Activated T-helper 1 cell treated with Interleukin-2 at 50 U/mL for 16 hours (primary cell): ENCODE measurements around the gene PJVK.
A peak's percentile ranks its signal among the peaks of the same experiment; 100 is the strongest.
"Not testable (repeated sequence)": the region's sequence is repeated elsewhere in the genome, so short reads cannot be mapped to it uniquely, and the experiment has no call there.

ENCODE experiments used
- DNase-seq: peaks from one replicate; pipeline ENCODE4 v3.0.0-alpha.2; 2020; ENCODE audit warnings: low read depth

PJVK gene, protein sequence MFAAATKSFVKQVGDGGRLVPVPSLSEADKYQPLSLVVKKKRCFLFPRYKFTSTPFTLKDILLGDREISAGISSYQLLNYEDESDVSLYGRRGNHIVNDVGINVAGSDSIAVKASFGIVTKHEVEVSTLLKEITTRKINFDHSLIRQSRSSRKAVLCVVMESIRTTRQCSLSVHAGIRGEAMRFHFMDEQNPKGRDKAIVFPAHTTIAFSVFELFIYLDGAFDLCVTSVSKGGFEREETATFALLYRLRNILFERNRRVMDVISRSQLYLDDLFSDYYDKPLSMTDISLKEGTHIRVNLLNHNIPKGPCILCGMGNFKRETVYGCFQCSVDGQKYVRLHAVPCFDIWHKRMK

DNA sequence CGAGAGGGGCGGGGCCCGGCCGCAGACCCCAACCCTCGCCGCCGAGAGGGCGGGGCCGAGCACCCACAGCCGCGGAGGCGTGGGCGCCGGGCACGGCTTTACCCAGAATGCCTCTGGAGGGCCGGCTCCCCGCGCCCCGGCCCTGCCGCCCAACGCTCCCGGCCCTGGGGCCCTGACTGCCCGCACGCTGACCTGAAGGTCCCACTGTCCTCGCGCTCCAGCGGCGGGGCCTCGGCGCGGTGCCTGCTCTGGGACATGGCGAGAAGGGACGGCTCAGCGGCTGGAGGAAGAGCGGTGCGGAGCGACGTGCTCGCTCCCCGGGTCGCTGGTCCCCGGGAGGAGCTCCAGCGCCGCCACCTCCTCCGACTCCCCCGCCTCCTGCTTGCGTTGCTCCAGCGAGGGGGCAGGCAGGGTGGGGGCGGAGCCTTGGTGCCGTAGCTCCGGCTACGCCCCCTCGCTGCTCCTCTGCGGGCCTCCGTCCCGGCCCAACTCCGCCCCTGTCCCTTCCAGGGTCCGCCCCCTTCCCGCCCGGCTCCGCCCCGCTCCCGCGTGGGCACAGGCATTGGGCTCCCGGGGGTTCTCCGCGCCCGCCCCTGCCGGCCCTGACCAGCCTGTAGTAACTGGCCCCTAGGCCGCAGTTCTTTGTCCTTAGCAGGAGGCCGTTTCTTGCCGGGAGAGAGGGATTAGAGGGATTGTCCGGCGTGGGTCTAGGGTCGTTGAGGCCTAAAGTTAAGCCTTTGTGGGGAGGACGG is at the start of gene PJVK, which contains the start of gene PRKRA:
PJVK (plus strand) TSS at position 605 of the 752 bp plus-strand sequence. CDS start 2,032 bp downstream, outside the sequence.
PRKRA (minus strand) TSS at position 402 of the 752 bp plus-strand sequence; CDS start at position 257, 145 bp downstream.
- peak; percentile 91 for DNase-seq

DNA sequence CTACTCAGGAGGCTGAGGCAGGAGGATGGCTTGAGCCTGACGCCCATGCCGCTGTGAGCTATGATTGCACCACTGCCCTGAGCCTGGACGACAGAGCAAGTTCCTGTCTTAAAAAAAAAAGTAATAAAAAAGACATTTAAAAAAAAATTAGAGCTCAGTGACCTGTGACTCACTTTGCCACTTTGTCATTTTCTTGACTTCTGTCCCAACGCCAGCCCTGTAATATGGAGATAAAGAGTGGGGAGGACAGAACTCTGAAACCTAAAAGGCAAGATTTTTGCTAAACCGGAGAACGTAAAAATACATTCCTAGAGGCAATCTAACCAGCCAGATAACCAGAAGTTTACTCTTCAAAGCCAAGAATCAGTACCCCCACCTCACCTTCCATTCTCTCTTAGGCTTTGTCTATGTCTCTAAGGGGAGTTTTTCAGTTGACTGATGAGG is 49.2 kb upstream of the PJVK start:
- DNase-seq = no peak

DNA sequence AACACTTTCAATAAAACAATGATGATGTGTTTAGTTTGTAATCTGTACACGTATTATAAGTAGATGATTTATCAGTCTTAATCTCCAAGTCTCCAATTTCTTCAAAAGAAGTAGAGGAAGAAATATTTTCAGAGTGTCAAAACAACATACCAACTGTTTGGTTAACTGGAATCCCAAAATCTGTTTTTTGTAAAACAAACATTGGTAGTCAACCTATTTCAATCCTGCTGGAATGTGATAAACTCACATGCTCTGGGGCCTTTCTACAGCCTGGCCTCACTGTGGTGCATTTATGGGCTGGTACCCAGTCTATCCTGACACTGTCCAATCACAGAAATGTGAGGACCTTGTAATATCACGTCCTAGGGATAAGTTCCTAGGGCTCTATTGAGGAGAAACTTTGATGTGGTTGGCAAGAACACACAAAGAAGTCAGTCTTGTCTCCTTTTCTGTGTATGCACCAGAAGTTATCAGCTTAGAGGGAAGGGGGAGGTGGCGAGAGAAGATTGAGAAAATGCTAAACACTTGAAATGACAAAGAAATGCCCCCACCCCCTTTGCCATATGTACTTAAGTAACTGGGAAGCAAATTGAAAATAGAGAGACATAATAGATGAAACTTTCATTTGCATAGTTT is 47.4 kb upstream of the PJVK start:
- no peak for DNase-seq

DNA sequence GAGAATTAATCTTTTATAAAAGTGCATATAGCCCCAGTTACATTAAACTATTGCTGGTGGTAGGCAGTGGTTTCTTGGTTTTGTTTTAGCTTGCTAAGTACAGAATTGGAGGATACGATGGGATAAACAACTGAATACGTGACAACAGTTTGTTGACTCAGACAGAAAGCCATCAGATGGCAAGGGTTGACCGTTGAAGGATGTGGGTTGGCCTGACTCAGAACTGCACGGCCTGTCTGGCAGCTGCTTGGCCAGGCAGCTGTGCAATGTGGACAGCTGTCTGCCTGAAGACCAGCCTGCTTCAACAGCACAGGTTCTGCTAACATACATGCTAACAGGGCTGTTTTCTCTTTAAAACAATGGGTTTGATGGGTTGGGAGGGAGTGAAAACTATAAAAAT is 46.8 kb upstream of the PJVK start:
- no peak for DNase-seq

DNA sequence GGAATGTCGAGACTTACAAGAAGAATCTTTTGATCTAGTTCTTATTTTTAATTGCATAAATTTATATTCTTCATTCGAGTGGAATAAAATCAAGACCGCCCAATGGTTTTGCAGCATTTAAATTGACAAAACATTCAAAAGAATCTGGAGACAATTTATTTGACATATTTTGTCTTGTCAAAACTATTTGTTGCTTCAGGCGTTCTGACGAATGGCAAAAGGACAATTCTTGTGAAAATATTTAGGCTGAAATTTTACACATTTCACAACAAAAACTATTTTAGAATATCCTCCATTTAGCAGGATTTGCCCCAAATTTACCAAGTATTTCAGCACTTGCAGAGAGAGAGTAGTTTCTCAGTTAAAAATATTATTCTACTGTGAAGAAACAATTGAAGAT is 41.9 kb upstream of the PJVK start:
- DNase-seq = no peak

DNA sequence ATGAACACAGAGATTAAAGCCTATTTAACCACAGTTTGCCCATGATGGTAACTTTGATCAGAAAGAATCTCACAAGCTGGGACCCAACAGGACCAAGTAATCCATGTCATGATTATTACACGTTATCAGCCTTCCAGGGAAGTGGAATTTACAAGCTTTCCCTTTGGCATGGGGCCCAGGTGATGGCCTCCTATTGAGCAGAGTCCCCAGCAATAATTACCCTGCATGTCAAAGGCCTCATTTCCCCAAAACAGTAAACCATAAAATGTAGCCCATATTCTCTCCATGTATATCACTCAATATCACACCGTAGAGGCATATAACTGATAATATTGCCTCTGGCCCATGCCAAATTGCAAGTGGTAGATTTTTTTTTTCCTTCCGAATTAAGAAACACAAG is 39.1 kb upstream of the PJVK start:
- no peak for DNase-seq

DNA sequence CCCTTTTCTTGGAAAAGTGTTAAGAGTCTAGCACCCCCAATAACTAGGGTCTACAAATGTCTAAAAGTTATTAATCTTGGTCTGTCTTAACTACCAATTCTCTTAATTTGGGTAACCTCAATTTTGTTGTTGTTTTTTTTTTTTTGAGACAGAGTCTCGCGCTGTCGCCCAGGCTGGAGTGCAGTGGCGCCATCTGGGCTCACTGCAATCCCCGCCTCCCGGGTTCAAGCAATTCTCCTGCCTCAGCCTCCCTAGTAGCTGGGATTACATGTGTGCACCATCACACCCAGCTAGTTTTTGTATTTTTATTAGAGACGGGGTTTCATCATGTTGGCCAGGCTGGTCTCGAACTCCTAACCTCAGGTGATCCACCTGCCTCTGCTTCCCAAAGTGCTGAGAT is 38.7 kb upstream of the PJVK start:
- DNase-seq = not testable (repeated sequence)

DNA sequence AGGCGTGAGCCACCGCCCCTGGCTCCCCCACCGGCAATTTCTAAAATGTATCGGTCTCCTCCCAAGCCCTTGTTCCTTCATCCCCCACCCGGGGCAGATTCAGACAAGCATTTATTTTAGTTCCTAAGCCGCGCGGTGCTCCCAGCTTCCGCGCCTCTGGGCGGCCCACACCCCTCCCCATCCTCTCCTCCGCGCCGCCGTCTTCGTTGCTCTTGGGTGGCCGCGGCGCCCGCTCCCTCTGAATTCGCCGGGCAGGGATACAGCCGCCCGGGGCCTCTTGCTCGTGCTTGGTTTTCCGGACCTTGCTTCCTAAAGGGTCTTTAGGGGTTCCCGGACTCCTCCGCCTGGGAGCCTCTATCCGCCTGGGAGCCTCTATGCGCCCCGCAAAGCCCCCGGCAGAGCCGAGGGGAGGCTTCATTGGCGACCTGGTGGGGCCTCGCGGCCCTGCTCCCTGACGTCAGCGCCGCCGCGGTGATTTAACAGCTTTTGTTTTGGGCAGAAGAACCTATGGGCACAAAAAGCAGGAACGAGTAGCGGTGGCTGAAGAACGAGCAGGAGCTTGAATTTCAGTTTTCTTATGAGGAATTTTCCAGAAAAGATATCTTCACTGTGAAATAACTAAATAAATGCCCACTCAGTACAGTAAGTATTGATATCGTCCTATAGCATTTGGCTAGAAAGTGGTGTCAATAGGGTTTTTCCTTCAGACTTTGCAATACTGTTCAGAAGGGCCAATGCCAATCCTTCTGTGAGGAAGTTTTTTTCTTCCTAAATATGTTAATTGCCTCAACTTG is 37.5 kb upstream of the PJVK start:
- peak; percentile 45 for DNase-seq

DNA sequence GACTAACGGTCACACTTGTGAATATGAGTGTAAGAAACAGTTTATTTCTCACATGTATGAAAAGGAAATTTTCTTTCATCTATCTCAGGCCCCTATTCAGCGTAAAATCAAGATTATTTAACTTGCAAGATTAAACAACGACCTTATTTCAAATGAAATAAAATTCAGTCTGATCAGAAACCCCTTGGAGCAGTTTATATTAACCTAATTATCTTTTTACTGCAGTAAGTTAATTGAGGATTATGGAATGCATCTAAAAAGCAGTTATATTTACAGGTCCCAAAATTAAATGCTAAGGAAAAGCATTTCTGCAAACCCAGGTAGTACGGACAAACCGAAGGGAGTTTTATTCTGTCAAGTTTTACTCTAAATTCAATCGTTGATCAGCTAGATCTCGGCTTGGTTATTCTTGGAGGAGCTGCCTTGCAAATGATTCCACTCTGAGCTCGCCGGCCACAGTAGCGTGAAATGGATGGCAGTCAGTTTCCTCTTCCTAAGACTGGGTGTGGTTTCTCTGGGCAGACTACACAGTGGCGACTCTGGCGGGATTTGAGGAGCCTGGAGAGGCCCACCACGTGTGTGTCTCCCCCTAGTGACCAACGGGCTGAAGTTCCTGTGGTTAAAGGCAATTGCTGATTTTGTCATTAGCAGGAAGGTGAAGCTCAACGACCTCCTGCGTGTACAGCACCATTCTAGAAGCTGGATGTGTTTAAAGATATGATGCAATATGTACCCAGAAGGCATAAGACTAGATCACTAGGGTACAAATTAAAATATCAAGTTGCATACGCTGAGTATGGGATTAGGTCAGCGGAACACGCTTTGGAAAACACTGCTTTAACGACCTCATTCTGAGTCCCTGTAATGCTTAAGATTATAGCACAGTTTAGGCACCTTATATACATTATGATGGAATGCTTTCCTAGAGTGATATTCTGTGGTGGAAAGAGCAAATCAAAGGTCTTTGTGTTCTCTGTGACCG is 36.6 kb upstream of the PJVK start:
- peak; percentile 47 for DNase-seq

DNA sequence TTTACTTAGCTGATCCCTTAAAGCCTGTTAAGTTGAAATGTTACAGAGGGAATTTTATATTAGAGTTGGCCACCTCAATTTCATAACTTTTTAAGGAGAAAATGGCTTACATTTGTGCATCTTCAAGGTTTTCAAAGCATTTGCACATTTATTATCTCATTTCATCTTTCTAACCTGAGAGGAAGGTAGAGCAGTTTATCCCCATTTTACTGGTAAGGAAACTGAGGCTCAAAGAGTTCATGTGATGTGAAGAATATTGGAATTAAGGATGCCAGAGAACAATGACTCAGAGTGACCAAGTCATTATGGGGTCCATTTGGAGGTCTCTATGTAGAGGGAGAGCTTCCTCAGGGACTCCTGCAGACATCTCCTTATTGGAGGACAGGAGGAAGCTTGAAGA is 35.2 kb upstream of the PJVK start:
- DNase-seq = no peak

DNA sequence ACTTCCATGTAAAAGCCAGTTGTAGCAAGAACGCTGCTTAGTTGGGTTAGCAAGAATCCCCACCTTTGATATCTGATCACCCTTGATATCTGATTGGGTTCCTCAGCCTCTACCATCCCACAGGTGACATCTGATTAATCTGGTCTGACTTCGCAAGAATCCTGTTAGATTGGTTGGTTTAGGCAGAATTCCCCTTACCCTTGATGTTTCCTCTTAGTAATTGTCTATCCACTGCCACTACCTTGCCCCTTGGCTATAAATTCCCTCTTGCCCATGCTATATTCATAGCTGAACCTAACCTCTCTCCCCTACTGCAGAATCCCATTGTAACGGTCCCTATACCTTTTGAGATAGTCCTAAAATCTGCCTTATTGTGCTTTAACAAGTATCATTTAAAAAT is 33.3 kb upstream of the PJVK start:
- no peak for DNase-seq

DNA sequence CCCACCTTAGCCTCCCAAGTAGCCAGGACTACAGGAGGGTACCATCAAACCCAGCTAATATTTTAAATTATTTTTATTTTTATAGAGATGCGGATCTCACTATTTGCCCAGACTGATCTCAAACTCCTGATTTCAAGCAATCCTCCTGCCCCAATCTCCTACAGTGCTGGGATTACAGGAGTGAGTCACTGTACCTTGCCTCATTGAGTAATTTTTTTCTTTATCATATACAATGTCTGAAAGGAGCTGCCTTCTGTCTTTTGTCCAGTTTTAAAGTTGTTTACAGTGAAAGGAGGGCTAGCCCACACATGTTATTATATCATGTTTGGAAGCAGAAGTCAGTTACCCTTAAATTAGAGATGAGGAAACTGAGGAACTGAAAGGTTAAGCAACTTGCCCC is 32.8 kb upstream of the PJVK start:
- no peak for DNase-seq

DNA sequence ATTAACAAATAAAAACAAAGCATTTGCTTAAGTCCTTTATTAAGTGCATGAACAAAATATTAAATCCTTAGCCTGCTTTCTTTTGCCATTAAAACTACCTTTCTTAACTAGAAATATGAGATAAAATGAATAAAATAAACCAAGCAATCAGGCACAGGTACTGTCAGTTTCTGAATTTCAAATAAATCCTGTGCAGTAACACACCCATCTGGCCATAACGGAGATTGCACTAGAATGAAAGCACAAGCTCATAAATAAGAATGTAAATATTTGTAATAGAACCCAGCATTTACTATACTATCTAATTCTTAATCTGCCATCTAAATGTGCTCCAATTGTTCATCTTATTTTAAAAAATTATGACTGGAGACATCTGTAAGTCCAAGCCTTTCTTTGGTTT is 32.1 kb upstream of the PJVK start:
- DNase-seq = no peak

DNA sequence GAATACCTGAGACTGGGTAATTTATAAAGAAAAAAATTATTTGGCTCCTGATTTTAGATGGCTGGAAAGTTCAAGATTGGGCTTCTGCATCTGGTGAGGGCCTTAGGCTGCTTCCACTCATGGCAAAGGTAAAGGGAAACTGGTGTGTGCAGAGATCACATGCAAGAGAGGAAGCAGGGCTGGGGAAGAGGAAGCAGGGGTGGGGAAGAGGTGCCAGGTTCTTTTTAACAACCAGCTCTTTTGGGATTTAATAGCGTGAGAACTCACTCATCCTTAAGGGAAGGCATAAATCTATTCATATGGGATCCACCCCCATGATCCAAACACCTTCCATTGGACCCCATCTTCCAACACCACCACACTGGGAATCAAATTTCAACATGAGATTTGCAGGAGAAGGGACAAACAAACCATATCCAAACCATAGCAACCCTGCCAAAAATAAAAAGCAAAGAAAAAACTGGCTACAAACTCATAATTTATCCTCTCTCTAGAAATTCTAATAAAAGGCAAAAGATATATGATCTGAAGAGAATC is 30.6 kb upstream of the PJVK start:
- no peak for DNase-seq

DNA sequence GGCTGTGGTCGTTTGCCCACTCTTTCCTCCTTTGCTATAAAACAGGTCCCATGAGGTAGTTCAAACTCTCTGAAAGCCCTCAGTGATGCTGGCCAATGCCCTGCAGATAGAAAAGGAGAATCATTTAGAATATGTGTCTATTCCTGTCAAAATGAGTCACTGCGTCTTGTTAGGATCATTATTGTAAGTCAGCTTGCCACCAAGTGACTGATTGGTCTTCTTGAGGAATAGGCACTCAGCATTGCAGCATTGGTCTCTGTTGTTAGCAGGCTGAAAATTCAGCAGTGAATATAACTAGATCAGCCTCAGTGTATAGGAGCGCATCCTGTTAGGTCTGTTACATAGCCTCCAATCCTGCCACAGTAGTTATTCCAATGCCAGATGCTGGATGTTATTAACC is 29.1 kb upstream of the PJVK start:
- DNase-seq = no peak

DNA sequence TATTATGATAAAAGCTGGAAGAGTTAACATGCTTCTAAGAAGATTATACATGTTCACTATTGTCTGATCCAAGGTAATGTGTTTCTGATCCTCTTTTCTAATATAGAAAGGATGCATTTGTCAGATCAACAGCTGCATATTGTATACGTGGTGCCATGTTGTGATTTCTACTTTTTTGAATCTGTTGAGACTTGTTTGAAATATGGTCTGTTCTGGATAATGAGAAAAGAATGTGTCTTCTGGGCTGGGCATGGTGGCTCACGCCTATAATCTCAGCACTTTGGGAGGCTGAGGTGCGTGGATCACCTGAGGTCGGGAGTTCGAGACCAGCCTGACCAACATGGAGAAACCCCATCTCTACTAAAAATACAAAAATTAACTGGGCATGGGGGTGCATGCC is 27.4 kb upstream of the PJVK start:
- DNase-seq = not testable (repeated sequence)

DNA sequence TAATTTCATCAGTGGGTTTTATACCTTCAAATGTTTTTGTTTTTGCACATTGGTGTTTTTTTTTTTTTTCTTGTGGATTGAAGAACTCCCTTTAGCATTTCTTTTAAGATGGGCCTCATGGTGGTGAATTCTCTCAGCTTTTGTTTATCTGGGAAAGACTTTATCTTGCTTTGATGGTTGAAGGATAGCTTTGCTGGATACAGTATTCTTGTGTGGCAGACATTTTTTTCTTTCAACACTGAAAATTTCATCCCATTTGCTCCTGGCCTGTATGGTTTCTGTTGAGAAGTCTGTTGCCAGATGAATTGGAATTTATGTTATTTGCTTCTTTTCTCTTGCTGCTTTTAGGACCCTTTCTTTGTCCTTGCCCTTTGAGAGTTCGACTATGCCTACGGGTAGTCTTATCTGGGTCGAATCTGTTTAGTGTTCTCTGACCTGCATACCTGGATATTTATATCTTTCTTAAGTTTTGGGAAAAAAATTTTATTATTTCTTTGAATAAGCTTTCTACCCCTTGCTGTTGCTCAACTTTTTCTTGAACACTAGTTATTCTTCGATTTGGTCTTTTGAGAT is 25.8 kb upstream of the PJVK start:
- DNase-seq = no peak

DNA sequence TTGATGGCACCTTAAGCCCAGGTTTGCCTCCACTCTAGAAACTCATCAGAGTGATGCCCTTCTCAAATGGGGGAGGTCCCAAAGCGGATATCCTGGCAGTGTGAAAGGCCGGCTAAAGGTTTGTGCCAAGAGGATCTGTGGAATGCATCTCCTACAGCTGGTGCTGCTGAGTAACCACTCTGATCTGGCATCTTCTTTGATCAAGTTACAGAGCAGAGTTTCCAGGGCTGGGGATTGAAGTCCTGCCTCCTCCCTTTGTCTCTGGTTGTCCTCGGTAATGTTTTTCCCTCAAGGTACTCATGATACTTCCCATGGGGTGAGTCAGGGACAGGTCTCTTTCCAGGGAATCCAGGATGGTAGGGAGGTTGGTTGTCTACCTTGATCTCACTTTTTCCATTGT is 24.8 kb upstream of the PJVK start:
- no peak for DNase-seq

DNA sequence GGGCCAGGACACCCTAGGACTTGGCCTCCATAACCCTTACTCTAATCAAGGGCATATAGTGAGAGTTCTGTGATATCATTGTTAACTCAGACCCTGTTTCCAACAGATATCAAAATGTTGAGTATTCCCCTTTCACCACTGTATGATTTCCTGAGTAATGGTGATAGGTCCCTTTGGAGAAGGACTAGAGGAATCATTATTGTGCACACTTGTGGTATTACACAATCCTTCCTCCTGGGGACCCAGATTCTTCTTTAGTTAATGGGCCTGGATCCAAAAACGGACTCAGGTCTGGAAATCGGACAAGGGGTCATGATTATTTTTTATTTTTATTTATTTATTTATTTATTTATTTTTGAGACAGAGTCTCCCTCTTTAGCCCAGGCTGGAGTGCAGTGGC is 23.7 kb upstream of the PJVK start:
- DNase-seq = no peak

DNA sequence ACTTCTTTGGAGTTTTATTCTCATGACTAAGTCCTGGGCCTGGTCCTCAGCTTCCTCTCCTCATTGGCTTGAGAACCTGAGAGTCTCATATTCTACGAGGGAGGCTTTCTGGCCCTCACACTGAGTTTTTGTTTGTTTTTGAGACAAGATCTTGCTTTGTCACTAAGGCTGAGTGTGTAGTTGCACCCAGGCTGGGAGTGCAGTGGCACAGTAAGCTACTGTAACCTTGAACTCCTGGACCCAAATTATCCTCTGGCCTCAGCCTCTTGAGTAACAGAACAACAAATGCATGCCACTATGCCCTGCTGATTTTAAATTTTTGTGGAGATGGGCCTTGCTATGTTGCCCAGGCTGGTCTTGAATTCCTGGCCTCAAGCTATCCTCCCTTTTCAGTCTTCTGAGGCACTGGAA is 22.8 kb upstream of the PJVK start:
- DNase-seq = no peak
